Loucy (cell line): ENCODE data around the gene LAMB1.
A peak's percentile ranks its signal among the peaks of the same experiment; 100 is the strongest.

ENCODE experiments used
- H2AFZ ChIP-seq: fragments of 200-600 bp; sonication (generic); 2 replicates; pipeline ENCODE4 v1.6.0; 2016; ENCODE audit warnings: antibody characterized with exemption, mild to moderate bottlenecking, low read length, moderate library complexity
- H3F3A ChIP-seq: fragments of 200-600 bp; 2 replicates; pipeline ENCODE4 v1.6.0; 2016; ENCODE audit warnings: antibody characterized with exemption, low read depth, mild to moderate bottlenecking
- H3K27me3 ChIP-seq: fragments of 200-600 bp; sonication (generic); 2 replicates; pipeline ENCODE4 v1.6.1; 2014; ENCODE audit warnings: low read length, mild to moderate bottlenecking; ENCODE audit not compliant: insufficient read depth, poor library complexity, severe bottlenecking
- H3K36me3 ChIP-seq: fragments of 200-600 bp; sonication (generic); 2 replicates; pipeline ENCODE4 v1.6.1; 2016; ENCODE audit warnings: low read length; ENCODE audit not compliant: insufficient read depth
- H3K4me1 ChIP-seq: fragments of 200-600 bp; sonication (generic); 2 replicates; pipeline ENCODE4 v1.5.1; 2014; ENCODE audit warnings: low read length, mild to moderate bottlenecking; ENCODE audit not compliant: insufficient read depth, poor library complexity, severe bottlenecking
- H3K4me2 ChIP-seq: fragments of 200-600 bp; sonication (generic); 2 replicates; pipeline ENCODE4 v1.6.0; 2014; ENCODE audit warnings: antibody characterized with exemption, low read length, low read depth, mild to moderate bottlenecking; ENCODE audit not compliant: poor library complexity, severe bottlenecking
- H3K4me3 ChIP-seq: fragments of 200-600 bp; sonication (generic); 2 replicates; pipeline ENCODE4 v1.5.1; 2014; ENCODE audit warnings: low read length, mild to moderate bottlenecking, mixed read lengths; ENCODE audit not compliant: poor library complexity, severe bottlenecking
- H3K79me2 ChIP-seq: fragments of 200-600 bp; sonication (generic); 2 replicates; pipeline ENCODE4 v1.6.1; 2014; ENCODE audit warnings: low read length; ENCODE audit not compliant: insufficient read depth
- H3K9ac ChIP-seq: fragments of 200-600 bp; sonication (generic); 2 replicates; pipeline ENCODE4 v1.6.0; 2014; ENCODE audit warnings: mild to moderate bottlenecking, low read depth, low read length, moderate library complexity; ENCODE audit not compliant: poor library complexity, severe bottlenecking
- H3K9me2 ChIP-seq: fragments of 200-600 bp; sonication (generic); replicated peaks from 2 replicates; pipeline ENCODE4 v1.6.1; 2016; ENCODE audit warnings: low read depth, low read length, mixed read lengths
- H3K9me3 ChIP-seq: fragments of 200-600 bp; sonication (generic); 2 replicates; pipeline ENCODE4 v1.6.1; 2014; ENCODE audit warnings: mild to moderate bottlenecking, antibody characterized with exemption, low read length, low read depth; ENCODE audit not compliant: insufficient read depth
- H4K20me1 ChIP-seq: fragments of 200-600 bp; sonication (generic); 2 replicates; pipeline ENCODE4 v1.6.0; 2014; ENCODE audit warnings: antibody characterized with exemption, low read length, mild to moderate bottlenecking; ENCODE audit not compliant: insufficient read depth, poor library complexity, severe bottlenecking
- EZH2phosphoT487 ChIP-seq: fragments of 200-600 bp; IDR thresholded peaks from 2 replicates; pipeline ENCODE4 v1.6.1; 2018; ENCODE audit warnings: antibody characterized with exemption, mild to moderate bottlenecking, moderate library complexity, borderline replicate concordance
- TF ChIP-seq, protein P1 (sequence below): fragments of 200-600 bp; sonication (generic); conservative IDR thresholded peaks from 2 replicates; pipeline ENCODE4 v1.5.1; 2014; ENCODE audit warnings: mild to moderate bottlenecking, antibody characterized with exemption, low read length

The LAMB1 gene

DNA sequence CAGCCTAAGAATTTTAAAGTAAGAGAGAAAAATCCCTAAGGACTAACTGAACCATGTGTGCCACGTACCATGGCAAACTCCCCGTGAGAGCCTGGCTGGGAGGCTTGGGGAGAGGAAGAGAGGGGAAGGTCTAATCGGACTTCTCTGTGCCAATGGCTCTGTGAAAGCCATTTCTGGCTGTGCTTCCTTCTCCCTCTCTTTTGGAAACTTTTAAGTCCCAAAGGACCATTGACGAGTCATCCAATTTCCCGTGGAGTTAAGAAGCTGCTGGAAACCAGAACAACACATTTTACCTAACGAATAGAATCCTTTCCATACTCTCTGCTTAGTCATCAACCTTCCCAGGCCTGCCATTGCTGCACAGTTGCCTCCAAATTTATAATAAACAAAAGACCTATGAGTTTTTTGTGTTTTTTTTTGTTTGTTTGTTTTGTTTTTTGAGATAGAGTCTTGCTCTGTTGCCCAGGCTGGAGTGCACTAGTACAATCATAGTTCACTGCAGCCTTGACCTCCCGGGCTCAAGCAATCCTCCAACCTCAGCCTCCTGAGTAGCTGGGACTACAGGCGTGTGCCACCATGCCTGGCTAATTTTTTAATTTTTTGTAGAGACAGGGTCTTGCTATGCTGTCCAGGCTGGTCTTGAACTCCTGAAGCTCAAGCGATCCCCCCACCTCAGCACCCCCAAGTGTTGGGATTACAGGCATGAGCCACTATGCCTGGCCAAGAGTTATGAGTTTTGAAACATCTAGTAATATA lies 13.2 kb downstream of the LAMB1 start:
- Histone ChIP-seq H4K20me1 (no peaks in the 10 kb centered on the region), H3K4me2 (no peak overlapping the region), H3K4me1 (no peaks in the 10 kb centered on the region), H3K4me3 (no peak overlapping the region), H3K9ac (no peak overlapping the region), H3K36me3 (no peaks in the 10 kb centered on the region), H3K79me2 (no peaks in the 10 kb centered on the region), H3F3A (no peaks in the 10 kb centered on the region), H3K9me2 (no peaks in the 10 kb centered on the region), H3K9me3 (no peaks in the 10 kb centered on the region), H3K27me3 (no peaks in the 10 kb centered on the region), H2AFZ (no peak overlapping the region)
- TF ChIP-seq EZH2phosphoT487: no peak
- TF ChIP-seq, protein P1, sequence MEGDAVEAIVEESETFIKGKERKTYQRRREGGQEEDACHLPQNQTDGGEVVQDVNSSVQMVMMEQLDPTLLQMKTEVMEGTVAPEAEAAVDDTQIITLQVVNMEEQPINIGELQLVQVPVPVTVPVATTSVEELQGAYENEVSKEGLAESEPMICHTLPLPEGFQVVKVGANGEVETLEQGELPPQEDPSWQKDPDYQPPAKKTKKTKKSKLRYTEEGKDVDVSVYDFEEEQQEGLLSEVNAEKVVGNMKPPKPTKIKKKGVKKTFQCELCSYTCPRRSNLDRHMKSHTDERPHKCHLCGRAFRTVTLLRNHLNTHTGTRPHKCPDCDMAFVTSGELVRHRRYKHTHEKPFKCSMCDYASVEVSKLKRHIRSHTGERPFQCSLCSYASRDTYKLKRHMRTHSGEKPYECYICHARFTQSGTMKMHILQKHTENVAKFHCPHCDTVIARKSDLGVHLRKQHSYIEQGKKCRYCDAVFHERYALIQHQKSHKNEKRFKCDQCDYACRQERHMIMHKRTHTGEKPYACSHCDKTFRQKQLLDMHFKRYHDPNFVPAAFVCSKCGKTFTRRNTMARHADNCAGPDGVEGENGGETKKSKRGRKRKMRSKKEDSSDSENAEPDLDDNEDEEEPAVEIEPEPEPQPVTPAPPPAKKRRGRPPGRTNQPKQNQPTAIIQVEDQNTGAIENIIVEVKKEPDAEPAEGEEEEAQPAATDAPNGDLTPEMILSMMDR: no peak

DNA sequence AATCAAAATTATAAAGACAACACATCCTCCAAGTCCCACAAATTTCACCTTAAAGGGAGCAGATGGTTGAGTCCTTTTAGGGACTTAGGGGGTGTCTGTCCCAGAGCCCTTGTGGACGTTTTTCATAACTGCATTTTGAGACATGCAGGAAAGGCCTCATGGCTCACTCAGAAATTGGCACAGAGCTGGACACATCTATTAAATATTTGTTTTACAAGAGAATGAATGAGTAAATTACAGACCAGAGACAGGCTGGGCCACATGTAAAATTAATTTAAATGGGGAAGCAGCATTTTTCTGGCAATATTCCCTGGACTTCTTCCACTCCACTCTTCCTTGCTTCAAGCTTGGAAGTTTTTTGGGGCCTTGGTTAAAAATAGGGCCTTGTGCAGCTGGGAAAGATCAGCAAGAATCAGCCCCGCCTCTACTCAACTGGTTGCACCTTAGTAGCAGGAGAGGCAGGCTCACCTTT lies 20.0 kb downstream of the LAMB1 start:
- H3K4me1 ChIP-seq: no peaks in the 10 kb centered on the region
- no peaks in the 10 kb centered on the region for H3K9me2 ChIP-seq
- no peaks in the 10 kb centered on the region for H3F3A ChIP-seq
- H4K20me1 ChIP-seq: no peaks in the 10 kb centered on the region
- H3K36me3 ChIP-seq: no peaks in the 10 kb centered on the region
- H3K9ac ChIP-seq: no peak overlapping the region
- no peaks in the 10 kb centered on the region for H3K27me3 ChIP-seq
- TF ChIP-seq, protein P1: peak; percentile 43
- no peak for TF ChIP-seq EZH2phosphoT487
- H3K4me2 ChIP-seq: no peak overlapping the region
- no peak overlapping the region for H3K4me3 ChIP-seq
- no peaks in the 10 kb centered on the region for H3K9me3 ChIP-seq
- H3K79me2 ChIP-seq: no peaks in the 10 kb centered on the region
- no peak overlapping the region for H2AFZ ChIP-seq

GRCh38 chr7:107982042-107982840 lies 20.7 kb downstream of the LAMB1 start:
- Histone ChIP-seq H3F3A (no peaks in the 10 kb centered on the region), H2AFZ (no peak overlapping the region), H3K9me2 (no peaks in the 10 kb centered on the region), H3K9ac (no peak overlapping the region), H3K4me2 (no peak overlapping the region), H3K9me3 (no peaks in the 10 kb centered on the region), H3K79me2 (no peaks in the 10 kb centered on the region), H3K27me3 (no peaks in the 10 kb centered on the region), H3K4me3 (no peak overlapping the region), H3K4me1 (no peaks in the 10 kb centered on the region), H3K36me3 (no peaks in the 10 kb centered on the region), H4K20me1 (no peaks in the 10 kb centered on the region)
- TF ChIP-seq, protein P1: no peak
- no peak for TF ChIP-seq EZH2phosphoT487
